Measurements from ENCODE around the gene MEGF6. TPM values are rescaled to one million over a fixed set of nuclear protein-coding genes. Genes with fewer than 3 reads are reported as not detected.
"Not testable (repeated sequence)": the region's sequence is repeated elsewhere in the genome, so short reads cannot be mapped to it uniquely, and the experiment has no call there.

MEGF6 gene
- total and polyA plus RNA-seq, 2 donors (not counting 1 experiment from before 2014, with no cell fraction given) = 43.2 to 77.3 TPM

DNA sequence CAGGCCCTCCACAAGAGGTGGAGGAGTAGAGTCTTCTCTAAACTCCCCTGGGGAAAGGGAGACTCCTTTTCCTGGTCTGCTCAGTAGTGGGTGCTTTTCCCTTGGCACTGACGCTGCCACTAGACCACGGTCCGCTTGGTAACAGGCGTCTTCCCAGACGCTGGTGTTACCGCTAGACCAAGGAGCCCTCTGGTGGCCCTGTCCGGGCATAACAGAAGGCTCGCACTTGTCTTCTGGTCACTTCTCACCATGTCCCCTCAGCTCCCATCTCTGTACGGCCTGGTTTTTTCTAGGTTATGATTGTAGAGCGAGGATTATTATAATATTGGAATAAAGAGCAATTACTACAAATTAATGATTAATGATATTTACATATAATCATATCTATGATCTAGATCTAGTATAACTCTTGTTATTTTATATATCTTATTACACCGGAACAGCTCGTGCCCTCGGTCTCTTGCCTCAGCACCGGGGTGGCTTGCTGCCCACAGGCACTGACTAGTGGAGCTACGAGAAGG is 9.9 kb upstream of the MEGF6 start:
- H3K27me3 Mint-ChIP-seq; H3K4me3 ChIP-seq (ENCODE audit: control extremely low read depth in 1 of 5, extremely low read depth in 1 of 5, insufficient read depth in 1 of 5, low read depth in 2 of 5, low read length in 4 of 5); H3K9ac ChIP-seq (ENCODE audit: low read length); H3K27ac ChIP-seq (ENCODE audit: low read length in 2 of 2); H3K27me3 ChIP-seq (replicated peaks in 1 of 4; ENCODE audit: control extremely low read depth in 1 of 4, control insufficient read depth in 3 of 4, insufficient read depth in 4 of 4, low read length in 3 of 4); H3K9me3 Mint-ChIP-seq (ENCODE audit: insufficient read depth); H2AFZ ChIP-seq (ENCODE audit: insufficient read depth, low read depth, low read length, poor library complexity, severe bottlenecking); H3K36me3 ChIP-seq (replicated peaks in 1 of 2; ENCODE audit: control extremely low read depth in 1 of 2, control insufficient read depth in 1 of 2, extremely low read depth in 1 of 2, insufficient read depth in 2 of 2, low read length in 1 of 2); H3K27ac Mint-ChIP-seq; H3K4me3 Mint-ChIP-seq; H3K4me2 ChIP-seq (replicated peaks; ENCODE audit: low read depth, low read length, poor library complexity, severe bottlenecking); H4K20me1 ChIP-seq (ENCODE audit: control insufficient read depth, insufficient read depth, low read length, poor library complexity, severe bottlenecking); POLR2A ChIA-PET; ATAC-seq (ENCODE audit: low read depth); H3K9me3 ChIP-seq (ENCODE audit: control extremely low read depth in 1 of 3, control insufficient read depth in 2 of 3, insufficient read depth in 1 of 3, low read length in 2 of 3): not testable (repeated sequence)
- intact Hi-C loops (cut with micrococcal nuclease) = loop anchor here (2.0 to 10.0 kb wide), 4 partner anchors 104 to 1206 kb away; partner anchors contain the start of genes CEP104, DFFB and PEX10
- 72% methylated on average over 4 of the region's 15 CpGs for WGBS (ENCODE audit: insufficient coverage)
- Histone ChIP-seq H3K79me2 (ENCODE audit: control insufficient read depth, insufficient read depth, low read length) (peaks cover 12% of the 10 kb centered on the region), H3K4me1 (ENCODE audit: control insufficient read depth in 2 of 2, insufficient read depth in 2 of 2, low read length in 2 of 2) (peaks cover 18 to 33% of the 10 kb centered on the region in 2 donors)
- peak; percentile 54 for DNase-seq
- H3K4me1 Mint-ChIP-seq = peaks cover 52% of the 10 kb centered on the region
- peak; percentile 72 for TF ChIP-seq CTCF (IDR thresholded peaks at IDR 0.05)
- CTCF ChIA-PET = interaction anchor here (1.2 to 4.3 kb wide), 16 partner anchors 8 to 168 kb away, joined by 3 to 69 read pairs (median 16); partner anchors contain the start of gene TP73

- H3K36me3 ChIP-seq (replicated peaks in 1 of 2; ENCODE audit: control extremely low read depth in 1 of 2, control insufficient read depth in 1 of 2, extremely low read depth in 1 of 2, insufficient read depth in 2 of 2, low read length in 1 of 2) = no peaks in the 10 kb centered on the region
- DNase-seq = no peak
- peaks cover 5% of the 10 kb centered on the region for H3K27me3 Mint-ChIP-seq
- TF ChIP-seq CTCF (IDR thresholded peaks at IDR 0.05) = no peak
- no peak for TF ChIP-seq EZH2 (IDR thresholded peaks at IDR 0.05; ENCODE audit: borderline replicate concordance, insufficient read depth, low read depth, low read length, poor library complexity, severe bottlenecking)
- no peaks in the 10 kb centered on the region for H3K9me3 Mint-ChIP-seq (ENCODE audit: insufficient read depth)
- H3K27ac Mint-ChIP-seq = peak overlapping the region; percentile 20
- H3K4me1 Mint-ChIP-seq = peaks cover 49% of the 10 kb centered on the region
- intact Hi-C loops (cut with micrococcal nuclease) = loop anchor here (2.0 to 10.0 kb wide), 4 partner anchors 104 to 1206 kb away; partner anchors contain the start of genes CEP104, DFFB and PEX10
- H3K27me3 ChIP-seq (replicated peaks in 1 of 4; ENCODE audit: control extremely low read depth in 1 of 4, control insufficient read depth in 3 of 4, insufficient read depth in 4 of 4, low read length in 3 of 4) = peaks cover 0 to 9% (median 0%) of the 10 kb centered on the region in 4 experiments
- no peak overlapping the region for H2AFZ ChIP-seq (ENCODE audit: insufficient read depth, low read depth, low read length, poor library complexity, severe bottlenecking)
- H4K20me1 ChIP-seq (ENCODE audit: control insufficient read depth, insufficient read depth, low read length, poor library complexity, severe bottlenecking) = peaks cover 3% of the 10 kb centered on the region
- H3K27ac ChIP-seq (ENCODE audit: low read length in 2 of 2) = no peak overlapping the region
- peaks cover 12% of the 10 kb centered on the region for H3K79me2 ChIP-seq (ENCODE audit: control insufficient read depth, insufficient read depth, low read length)
- POLR2A ChIA-PET = no interaction called here
- CTCF ChIA-PET = interaction anchor here (0.8 to 4.3 kb wide), 20 partner anchors 9 to 168 kb away, joined by 3 to 69 read pairs (median 9); partner anchors contain the start of gene TP73
- ATAC-seq (ENCODE audit: low read depth) = no peak
- H3K4me3 ChIP-seq (ENCODE audit: control extremely low read depth in 1 of 5, extremely low read depth in 1 of 5, insufficient read depth in 1 of 5, low read depth in 2 of 5, low read length in 4 of 5) = no peak overlapping the region
- H3K4me3 Mint-ChIP-seq = no peak overlapping the region
- peaks cover 15 to 30% of the 10 kb centered on the region in 2 donors for H3K4me1 ChIP-seq (ENCODE audit: control insufficient read depth in 2 of 2, insufficient read depth in 2 of 2, low read length in 2 of 2)
- 91% methylated on average over 7 of the region's 12 CpGs for WGBS (ENCODE audit: insufficient coverage)
- no peak overlapping the region for H3K4me2 ChIP-seq (replicated peaks; ENCODE audit: low read depth, low read length, poor library complexity, severe bottlenecking)
- H3K9ac ChIP-seq (ENCODE audit: low read length) = no peak overlapping the region
- H3K9me3 ChIP-seq (ENCODE audit: control extremely low read depth in 1 of 3, control insufficient read depth in 2 of 3, insufficient read depth in 1 of 3, low read length in 2 of 3) = no peaks in the 10 kb centered on the region
Observed at GRCh38 chr1:3620708-3621107, 9.4 kb upstream of the MEGF6 start.
